Measurements from ENCODE around the gene BRK1.
"Not testable (repeated sequence)": the region's sequence is repeated elsewhere in the genome, so short reads cannot be mapped to it uniquely, and the experiment has no call there.

Gene BRK1

DNA sequence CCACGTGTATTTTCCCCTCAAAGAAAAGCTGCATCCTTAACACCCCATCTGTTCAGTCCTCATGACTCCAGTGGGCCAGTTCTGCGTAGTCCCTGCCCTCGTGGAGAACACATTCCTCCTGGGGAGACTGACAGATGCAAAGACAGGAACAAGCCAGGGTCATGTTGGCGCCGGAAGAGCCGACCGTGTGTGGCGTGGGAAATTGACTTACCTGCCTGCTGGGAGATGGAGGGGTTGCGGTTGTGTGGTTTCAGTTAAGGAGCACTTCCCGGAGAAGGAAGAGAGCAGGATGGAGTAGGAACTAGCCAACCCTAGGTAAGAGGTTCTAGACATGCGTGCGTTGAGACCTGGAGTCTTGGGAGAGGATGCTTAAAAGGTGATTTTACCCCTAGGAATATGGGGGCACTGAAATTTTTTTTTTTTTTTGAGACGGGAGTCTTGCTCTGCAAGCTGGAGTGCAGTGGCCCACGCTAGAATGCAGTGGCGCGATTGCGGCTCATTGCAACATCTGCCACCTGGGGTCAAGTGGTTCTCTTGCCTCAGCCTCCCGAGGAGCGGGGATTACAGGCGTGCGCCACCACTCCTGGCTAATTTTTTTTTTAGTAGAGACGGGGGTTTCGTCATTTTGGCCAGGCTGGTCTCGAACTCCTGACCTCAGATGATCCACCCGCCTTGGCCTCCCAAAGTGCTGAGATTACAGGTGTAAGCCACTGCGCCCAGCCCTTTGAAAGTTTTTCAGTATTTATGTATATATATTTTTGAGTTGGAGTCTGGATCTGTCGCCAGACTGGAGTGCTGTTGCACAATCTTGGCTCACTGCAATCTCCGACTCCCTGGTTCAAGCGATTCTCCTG lies 27.5 kb downstream of the BRK1 start:
- no peak for DNase-seq

DNA sequence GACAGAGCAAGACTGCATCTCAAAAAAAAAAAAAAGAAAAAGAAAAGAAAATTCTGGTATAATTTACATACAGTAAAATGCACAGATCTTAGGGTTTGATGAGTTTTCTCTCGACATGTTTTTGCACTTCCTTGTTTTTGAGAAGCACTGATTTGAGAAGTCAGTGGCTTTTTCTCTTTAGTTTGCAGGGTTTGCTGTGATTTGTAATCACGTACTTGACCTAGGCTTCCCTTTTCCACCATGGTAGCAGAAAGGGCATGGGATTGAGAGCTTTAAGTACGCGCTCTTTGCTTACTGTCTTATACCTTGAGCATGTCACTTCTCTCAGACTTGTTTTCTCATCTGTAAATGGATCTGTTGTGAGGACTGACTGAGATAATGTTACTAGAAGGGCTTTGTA lies 30.2 kb downstream of the BRK1 start:
- no peak for DNase-seq

DNA sequence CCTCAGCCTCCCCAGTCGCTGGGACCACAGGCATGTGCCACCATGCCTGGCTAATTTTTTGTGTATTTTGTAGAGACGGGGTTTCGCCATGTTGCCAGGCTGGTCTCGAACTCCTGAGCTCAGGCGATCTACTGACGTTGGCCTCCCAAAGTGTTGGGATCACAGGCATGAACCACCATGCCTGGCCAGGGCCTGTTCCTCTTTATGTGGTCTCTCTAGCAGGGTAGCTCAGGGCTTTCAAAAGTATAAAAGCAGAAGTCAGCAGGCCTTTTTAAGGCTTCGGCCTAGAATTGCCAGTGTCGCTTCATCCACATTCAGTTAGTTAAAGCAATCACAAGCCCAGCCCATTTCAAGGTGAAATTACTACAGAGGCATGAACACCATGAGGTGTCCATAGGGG lies 33.8 kb downstream of the BRK1 start:
- DNase-seq: no peak

DNA sequence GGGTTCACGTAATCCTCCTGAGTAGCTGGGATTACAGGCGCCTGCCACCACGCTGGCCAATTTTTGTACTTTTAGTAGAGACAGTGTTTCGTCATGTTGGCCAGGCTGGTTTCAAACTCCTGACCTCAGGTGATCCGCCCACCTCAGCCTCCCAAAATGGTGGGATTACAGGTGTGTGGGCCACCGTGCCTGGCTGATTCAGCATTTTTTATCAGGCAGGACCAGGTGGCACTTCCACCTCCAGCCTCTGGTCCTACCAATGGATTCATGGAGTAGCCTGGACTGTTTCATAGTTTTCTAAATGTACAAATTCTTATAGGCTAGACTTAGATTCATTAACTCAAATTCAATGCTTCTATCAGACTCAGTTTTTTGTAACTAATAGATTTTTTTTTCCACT lies 35.5 kb downstream of the BRK1 start:
- DNase-seq: no peak

DNA sequence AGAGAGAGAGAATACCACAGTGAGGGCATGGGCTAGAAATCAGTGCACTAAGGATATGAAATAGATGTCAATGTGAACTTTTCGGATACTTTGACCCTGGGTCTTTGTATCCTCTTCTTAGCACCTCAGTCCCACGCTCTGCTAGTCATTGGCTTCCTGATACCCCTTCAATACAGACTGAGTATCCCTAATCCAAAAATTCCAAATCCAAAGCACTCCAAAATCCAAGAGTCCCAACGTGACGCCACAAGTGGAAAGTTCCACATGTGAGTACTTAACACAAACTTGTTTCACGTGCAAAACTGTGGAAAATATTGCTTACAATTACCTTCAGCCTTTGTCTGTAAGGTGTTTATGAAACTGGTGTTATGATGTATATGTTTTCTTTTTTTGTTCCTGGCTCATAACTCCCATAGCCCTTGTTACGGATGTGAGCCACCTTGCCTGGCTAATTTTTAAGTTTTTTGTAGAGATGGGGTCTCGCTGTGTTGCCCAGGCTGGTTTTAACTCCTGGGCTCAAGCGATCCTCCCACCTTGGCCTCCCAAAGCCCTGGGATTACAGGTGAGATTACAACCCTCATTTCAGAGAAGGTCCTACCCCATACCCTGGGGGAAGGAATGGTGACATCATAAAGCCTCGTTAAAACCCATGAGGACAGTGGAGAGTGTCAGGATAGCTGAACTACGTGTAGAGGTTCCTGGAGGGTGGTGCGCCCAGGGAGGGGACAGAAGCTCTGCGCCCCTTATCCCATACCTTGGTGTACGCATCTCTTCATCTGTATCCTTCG lies 39.1 kb downstream of the BRK1 start:
- DNase-seq: no peak

DNA sequence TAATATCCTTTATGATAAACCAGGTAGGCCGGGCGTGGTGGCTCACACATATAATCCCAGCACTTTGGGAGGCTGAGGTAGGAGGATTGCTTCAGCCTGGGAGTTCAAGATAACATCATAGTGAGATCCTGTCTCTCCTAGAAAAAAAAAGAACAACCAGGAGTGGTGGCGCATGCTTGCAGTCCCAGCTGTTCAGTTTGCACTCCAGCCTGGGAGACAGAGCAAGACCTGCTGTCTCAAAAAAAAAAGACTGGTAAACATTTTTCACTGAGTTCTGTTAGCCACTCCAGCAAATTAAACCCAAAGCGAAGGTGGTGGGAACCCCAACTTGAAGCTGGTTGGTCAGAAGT lies 39.6 kb downstream of the BRK1 start:
- DNase-seq: no peak

DNA sequence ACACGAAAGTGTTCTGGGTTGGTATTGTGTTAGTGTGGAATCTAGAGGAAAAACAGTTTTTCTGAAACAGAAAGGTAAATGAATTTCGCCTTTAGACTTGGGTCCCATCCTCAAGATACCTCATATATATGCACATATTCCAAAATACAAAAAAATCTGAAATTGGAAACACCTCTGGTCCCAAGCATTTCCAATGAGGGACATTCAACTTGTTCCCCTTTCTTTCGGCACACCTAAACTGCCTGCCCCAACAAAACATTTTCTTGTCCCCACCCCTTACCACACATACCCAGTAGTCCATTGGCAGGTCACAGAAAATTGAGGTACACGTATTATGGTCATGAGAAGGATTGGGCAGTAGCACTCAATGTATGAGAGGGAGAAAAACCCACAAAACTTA lies 40.2 kb downstream of the BRK1 start:
- DNase-seq: no peak

DNA sequence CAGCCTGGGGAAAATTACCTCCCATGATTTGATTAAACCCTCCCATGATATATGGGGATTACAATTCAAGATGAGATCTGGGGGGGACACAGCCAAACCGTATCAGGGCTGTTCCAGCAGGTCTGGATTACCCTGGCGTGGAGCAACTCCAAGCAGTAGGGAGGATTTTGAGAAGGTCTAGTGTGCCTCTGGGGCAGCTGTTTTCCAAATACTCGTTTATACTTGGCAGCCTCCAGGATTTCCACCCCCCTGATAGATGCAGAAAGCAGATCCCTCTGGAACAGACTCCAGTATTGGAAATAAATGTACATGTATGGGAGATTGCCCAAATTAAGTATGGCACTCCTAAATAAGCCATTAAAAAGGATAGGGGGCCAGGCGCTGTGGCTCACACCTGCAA lies 41.6 kb downstream of the BRK1 start:
- no peak for DNase-seq

DNA sequence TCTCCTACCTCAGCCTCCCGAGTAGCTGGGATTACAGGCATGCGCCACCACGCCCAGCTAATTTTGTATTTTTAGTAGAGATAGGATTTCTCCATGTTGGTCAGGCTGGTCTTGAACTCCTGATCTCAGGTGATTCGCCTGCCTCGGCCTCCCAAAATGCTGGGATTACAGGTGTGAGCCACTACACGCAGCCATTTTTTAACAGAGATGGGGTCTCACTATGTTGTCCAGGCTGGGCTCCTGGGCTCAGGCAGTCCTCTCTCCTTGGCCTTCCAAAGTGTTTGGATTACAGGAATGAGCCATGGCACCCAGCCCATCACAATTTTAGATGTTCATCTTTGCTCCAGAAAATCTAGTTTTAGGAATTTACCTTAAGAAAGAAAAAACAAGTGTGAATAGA lies 43.1 kb downstream of the BRK1 start:
- not testable (repeated sequence) for DNase-seq

DNA sequence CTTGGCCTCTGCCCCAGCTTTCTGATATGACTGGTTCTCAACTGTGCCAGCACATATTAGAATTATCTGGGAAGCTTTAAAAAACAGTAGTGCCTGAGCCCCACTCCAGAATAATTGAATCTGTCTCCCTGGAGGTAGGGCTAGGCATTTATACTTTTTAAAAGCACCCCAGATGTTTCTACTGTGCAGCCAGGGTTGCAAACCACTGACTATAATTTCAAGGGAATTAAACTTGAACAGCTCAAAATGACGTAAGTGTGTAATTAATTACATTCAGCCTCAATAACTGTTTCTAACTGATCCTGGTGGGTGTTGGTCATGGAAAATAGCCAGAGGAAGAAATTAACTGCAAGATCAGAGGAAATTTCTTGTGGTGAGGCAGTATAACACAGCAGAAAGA lies 44.9 kb downstream of the BRK1 start:
- DNase-seq: no peak

DNA sequence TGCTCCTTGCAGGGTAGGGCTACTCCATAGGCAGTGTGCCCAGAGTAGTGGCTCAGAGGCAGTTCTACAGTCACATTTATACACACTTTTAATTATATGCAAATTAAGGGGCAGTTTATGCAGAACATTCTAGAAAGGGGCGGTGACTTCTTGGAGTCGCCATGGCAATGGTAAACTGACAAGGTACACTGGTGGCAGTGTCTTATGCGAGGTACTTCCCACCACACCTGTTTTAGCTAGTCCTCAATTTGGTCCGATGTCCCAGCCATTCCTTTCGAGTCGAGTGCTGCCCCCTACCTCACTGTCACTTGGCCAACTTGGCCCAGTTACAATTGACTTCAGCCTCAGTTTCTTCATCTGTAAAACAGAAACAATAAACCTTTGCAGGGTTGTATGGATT lies 45.5 kb downstream of the BRK1 start:
- no peak for DNase-seq

DNA sequence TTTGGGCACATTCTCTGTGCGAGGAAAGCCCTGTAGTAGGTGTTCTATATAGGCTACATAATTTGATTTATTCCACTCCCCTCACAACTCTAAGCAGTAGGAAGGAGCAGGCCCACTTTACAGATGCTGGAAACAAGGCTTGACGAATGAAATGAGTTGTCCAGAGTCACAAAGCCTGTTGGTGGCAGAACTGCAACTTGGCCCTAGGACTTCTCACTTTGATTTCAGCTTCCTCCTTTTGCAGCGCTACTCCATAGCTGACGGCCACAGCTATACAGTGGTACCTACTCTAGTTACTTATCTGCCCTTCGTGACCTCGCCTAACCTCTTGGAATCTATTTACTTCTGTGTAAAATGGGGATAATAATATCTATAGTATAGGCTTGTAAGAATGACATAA lies 46.7 kb downstream of the BRK1 start:
- DNase-seq: no peak

DNA sequence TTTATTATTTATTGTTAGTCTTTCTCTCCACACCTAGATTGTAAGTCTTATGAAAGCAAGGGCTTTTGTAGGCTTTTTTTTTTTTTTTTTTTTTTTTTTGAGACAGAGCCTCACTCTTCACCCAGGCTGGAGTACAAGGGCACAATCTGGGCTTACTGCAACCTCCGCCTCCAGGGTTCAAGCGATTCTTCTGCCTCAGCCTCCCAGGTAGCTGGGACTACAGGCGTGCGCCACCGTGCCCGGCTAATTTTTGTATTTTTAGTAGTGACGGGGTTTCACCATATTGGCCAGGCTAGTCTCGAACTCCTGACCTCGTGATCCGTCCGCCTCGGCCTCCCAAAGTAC lies 48.7 kb downstream of the BRK1 start:
- not testable (repeated sequence) for DNase-seq

DNA sequence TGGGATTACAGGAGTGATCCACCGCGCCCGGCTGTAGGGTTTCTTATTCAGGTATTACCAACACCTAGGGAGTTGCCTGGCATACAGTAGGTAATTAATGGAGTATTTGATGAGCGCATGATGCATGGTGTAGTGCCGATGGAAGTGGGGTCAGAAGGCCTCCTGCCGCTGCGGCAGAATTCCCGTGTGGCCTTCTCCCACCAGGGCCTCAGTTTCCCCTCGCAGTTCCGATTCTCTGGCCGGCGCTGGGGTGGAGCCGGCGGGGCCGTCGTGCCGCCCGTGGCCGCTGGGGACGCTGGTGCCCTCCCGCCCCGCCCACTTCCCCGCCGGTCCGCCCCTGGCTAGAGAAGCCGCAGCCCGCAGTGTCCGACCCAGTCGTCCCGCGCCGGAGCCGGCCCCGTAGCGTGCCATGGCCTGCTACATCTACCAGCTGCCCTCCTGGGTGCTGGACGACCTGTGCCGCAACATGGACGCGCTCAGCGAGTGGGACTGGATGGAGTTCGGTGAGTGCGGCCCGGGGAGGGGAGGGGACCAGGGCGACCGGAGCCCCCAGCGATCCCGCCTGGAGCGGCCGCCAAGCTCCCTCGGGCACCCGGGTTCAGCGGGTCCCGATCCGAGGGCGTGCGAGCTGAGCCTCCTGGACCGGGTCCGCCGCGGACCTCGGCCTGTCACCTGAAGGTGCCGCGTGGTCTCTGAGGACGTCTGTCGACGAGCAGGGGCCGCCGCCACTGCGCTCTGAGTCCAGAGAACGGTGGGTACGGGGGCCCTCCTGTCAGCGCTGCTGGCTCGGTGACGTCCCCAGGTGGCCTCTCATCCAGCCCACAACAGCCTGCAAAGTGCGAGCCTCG lies 49.3 kb downstream of the BRK1 start, which contains the start of gene IRAK2:
IRAK2 (plus strand) TSS at position 374 of the 848 bp plus-strand sequence; CDS start at position 410, 36 bp downstream.
- peak in 46 of 51 donors; percentile 13 to 85 (median 54) for DNase-seq

DNA sequence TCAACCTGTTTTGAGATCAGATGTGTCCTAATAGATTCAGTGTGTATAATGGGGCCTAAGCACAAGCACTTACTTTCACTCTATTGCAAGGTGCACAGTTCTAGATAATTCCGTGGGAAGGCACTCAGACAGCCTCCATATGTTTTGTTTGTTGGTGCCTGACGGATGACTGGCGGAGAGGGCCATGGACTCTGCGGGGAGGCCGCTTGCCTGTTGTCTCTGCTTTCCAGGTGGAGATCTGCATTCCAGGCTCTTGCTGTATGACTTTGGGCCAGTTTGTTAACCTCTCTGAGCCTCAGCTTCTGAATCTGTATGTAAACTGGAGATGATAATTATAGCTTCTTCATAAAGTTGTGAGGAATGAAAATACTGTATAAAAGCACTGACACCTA lies 50.7 kb downstream of the BRK1 start:
- no peak for DNase-seq

DNA sequence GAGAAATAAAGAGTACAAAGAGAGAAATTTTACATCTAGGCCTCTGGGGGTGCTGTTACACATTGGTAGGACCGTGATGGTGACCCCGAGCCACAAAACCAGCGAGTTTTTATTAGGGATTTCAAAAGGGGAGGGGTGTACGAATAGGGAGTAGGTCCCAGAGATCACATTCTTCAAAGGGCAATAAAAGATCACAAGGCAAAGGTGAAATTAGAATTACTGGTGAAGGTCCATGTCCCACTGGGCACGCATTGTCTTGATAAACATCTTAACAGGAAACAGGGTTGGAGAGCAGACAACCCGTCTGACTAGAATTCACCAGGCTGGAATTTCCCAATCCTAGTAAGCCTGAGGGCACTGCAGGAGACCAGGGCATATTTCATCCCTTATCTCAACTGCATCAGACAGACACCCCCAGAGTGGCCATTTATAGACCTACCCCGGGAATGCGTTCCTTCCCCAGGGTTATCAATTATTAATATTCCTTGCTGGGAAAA lies 53.6 kb downstream of the BRK1 start:
- peak in 1 of 51 donors; percentile 11 for DNase-seq

DNA sequence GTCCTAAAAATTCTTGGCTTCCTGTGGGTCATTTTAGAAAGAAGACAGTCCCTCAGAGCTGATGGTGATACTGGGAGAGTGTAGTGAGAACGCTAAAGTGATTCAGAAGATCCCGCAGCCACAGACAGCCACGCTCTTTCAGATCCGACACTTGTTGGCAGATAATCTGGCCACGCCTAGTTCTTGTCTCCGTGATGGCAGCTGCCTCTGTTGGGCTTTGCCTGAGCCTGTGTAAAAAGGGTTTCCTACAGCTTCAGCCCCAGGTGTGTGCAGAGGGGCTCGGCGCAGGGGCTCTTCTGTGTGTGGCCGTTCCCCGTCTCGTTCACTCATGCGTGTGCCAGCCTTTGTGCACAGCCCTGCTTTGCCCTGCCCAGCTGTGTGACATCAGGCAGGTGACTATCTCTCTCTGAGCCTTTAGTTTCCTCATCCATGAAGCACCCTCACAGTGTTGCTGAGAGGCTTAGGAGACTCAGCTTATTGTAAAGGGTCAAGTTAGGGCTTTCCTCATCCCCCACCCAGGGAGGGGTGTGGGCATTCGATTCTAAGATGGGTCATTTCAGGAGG lies 55.5 kb downstream of the BRK1 start:
- DNase-seq: no peak

DNA sequence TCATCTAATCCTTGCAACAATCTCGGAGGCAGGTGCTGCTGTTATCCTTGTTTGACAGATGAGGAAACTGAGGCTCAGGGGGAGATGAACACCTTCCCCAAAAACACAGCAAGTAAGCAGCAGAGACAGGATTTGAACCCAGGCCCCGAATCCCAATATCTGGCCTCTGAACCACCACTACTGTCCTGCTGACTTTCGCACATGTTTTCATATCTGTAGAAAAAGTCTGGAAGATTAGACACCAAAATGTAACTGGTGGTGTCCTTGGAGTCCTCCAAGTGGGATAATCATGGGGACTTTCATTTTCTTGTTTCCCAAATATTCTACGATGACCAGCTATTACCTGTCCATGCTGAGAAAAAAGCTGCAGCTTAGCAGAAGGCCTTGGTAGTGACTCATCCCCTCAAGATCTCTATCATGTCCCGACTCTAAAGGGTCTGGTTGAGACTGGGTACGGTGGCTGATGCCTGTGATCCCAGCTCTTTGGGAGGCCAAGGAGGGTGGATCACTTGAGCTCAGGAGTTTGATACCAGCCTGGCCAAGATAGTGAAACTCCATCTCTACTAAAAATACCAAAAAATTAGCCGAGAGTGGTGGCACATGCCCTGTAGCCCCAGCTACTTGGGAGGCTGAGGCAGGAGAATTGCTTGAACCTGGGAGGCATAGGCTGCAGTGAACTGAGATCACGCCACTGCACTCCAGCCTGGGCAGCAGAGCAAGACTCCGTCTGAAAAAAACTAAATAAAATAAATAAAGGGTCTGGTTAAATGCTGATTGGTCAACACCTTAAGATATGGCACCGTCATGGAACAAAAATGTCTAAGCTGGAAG lies 57.8 kb downstream of the BRK1 start:
- DNase-seq: no peak

DNA sequence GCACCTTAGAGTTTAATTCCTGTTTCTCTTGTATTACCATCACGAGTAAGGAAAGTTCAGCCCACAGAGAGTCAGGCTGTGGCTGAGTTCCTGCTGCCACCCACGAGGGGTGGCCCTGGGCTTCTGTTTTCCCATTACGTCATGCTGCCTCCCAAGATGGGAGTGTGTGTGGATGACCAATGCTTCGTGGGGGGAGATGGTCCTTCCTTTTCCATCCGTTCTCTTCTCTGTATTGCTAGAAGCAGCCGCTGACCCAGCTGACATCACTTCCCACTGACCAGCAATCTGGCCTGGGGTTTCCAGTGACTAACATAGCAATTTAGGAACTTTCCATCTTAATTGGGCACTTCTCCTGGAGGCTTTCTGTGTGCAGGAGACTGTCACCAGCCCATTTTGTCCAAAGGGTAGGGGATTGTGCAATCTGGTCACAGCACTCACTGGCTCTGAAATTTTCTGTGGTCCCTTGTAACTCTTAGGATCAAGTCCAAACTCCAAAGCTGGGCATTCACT lies 58.5 kb downstream of the BRK1 start:
- DNase-seq: peak in 33 of 51 donors; percentile 12 to 87 (median 48)

DNA sequence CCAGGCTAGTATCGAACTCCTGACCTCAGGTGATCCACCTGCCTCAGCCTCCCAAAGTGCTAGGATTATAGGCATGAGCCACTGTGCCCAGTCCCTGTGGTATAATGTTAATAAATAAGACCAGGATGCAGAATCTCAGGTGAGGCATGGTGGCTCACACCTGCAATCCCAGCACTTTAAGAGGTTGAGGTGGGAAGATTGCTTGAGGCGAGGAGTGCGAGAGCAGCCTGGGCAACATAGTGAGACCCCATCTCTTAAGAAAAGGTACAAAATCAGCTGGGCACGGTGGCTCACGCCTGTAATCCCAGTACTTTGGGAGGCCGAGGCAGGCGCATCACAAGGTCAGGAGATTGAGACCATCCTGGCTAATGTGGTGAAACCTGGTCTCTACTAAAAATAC lies 59.9 kb downstream of the BRK1 start:
- not testable (repeated sequence) for DNase-seq

Measured in hypothalamus (tissue), 51 donors.